Omental fat pad (tissue), 4 donors: ENCODE measurements around the gene ANLN. TPM values are rescaled to one million over a fixed set of nuclear protein-coding genes. Genes with fewer than 3 reads are reported as not detected.
"Not testable (repeated sequence)": the region's sequence is repeated elsewhere in the genome, so short reads cannot be mapped to it uniquely, and the experiment has no call there.

Experiments used
- ATAC-seq: fragments of 150-250 bp; one replicate; pipeline ENCODE4 v1.9.1; 2016; ENCODE audit warnings: mild to moderate bottlenecking, moderate library complexity; ENCODE audit not compliant: low FRiP score
- DNase-seq: peaks from one replicate; pipeline ENCODE4 v3.0.0-alpha.2; 2019; ENCODE audit warnings: low spot score
- CTCF ChIP-seq, 3 donors: fragments of 450-650 bp; IDR thresholded peaks; one replicate each; pipeline ENCODE4 v1.5.1; 2016 to 2017; ENCODE audit warnings: antibody characterized with exemption in 3 of 3, mild to moderate bottlenecking in 3 of 3, moderate library complexity in 2 of 3
- total RNA-seq, 4 donors: library from RNA; depleted of rRNA; stranded (reverse); fragments of >200 nt; gene quantifications; one replicate each; pipeline ENCODE4 v1.1.0, GENCODE V29; 2016

Gene ANLN
- total RNA-seq, 4 donors from 2014 or later = 2.7 to 10.2 (median 6.4) TPM

GRCh38 chr7:36462551-36463137 is 73.0 kb downstream of the ANLN start:
- DNase-seq = no peak
- TF ChIP-seq CTCF (IDR thresholded peaks at IDR 0.05) = no peak
- no peak for ATAC-seq

- DNase-seq (no peak), ATAC-seq (no peak)
- no peak for TF ChIP-seq CTCF (IDR thresholded peaks at IDR 0.05)
Measured at GRCh38 chr7:36464271-36464670, 74.6 kb downstream of the ANLN start.

GRCh38 chr7:36466001-36466400 is 76.3 kb downstream of the ANLN start:
- ATAC-seq, DNase-seq: not testable (repeated sequence)

- no peak for ATAC-seq
- TF ChIP-seq CTCF (IDR thresholded peaks at IDR 0.05) = no peak
Measured at GRCh38 chr7:36468370-36469101, 78.9 kb downstream of the ANLN start.

GRCh38 chr7:36469236-36469635 is 79.6 kb downstream of the ANLN start:
- DNase-seq = no peak
- no peak for ATAC-seq
- no peak for TF ChIP-seq CTCF (IDR thresholded peaks at IDR 0.05)

More at GRCh38 chr7:36468370-36469101, 78.9 kb downstream of the ANLN start:
- no peak for DNase-seq

GRCh38 chr7:36472141-36472729 is 82.6 kb downstream of the ANLN start:
- DNase-seq (no peak), ATAC-seq (no peak)
- no peak for TF ChIP-seq CTCF (IDR thresholded peaks at IDR 0.05)

GRCh38 chr7:36473454-36474282 is 84.0 kb downstream of the ANLN start:
- DNase-seq (no peak), ATAC-seq (no peak)
- no peak for TF ChIP-seq CTCF (IDR thresholded peaks at IDR 0.05)
